Liver (tissue), 9 donors: ENCODE results near the gene DLL1. TPM values are rescaled to one million over a fixed set of nuclear protein-coding genes. Genes with fewer than 3 reads are reported as not detected.

Experiments
- DNase-seq: peaks from one replicate; pipeline ENCODE4 v3.0.0-alpha.2; 2017; ENCODE audit warnings: low spot score
- H3K27ac ChIP-seq, 2 donors: one replicate each; pipeline ENCODE4 v1.7.0; 2013; ENCODE audit warnings: inconsistent platforms in 2 of 2, low read length in 2 of 2, control low read depth in 1 of 2, low read depth in 1 of 2, mild to moderate bottlenecking in 1 of 2
- H3K27me3 ChIP-seq, 4 donors: one replicate each; pipeline versions ENCODE4 v1.6.1 to v1.7.0; 2013; ENCODE audit warnings: low read length in 3 of 4, inconsistent platforms in 1 of 4, mild to moderate bottlenecking in 1 of 4, moderate library complexity in 1 of 4; ENCODE audit not compliant: control insufficient read depth in 4 of 4, insufficient read depth in 4 of 4
- H3K36me3 ChIP-seq, 4 donors: one replicate each; pipeline versions ENCODE4 v1.6.1 to v1.7.0; 2013; ENCODE audit warnings: low read length in 3 of 4, mild to moderate bottlenecking in 3 of 4, low read depth in 1 of 4, moderate library complexity in 1 of 4; ENCODE audit not compliant: control insufficient read depth in 4 of 4, insufficient read depth in 3 of 4
- H3K4me1 ChIP-seq, 4 donors: one replicate each; pipeline versions ENCODE4 v1.6.1 to v1.7.0; 2013; ENCODE audit warnings: low read length in 3 of 4, mild to moderate bottlenecking in 3 of 4, moderate library complexity in 1 of 4; ENCODE audit not compliant: control insufficient read depth in 4 of 4, insufficient read depth in 4 of 4
- H3K4me3 ChIP-seq, 3 donors: one replicate each; pipeline versions ENCODE4 v1.6.1 to v1.7.0; 2013; ENCODE audit warnings: low read length in 3 of 3, control low read depth in 1 of 3, low read depth in 1 of 3, mild to moderate bottlenecking in 1 of 3
- H3K9ac ChIP-seq, 2 donors: one replicate each; pipeline ENCODE4 v1.7.0; 2013; ENCODE audit warnings: low read length in 2 of 2, mild to moderate bottlenecking in 2 of 2, moderate library complexity in 2 of 2, control low read depth in 1 of 2, low read depth in 1 of 2
- H3K9me3 ChIP-seq, 4 donors: one replicate each; pipeline versions ENCODE4 v1.6.1 to v1.7.0; 2013; ENCODE audit warnings: low read length in 3 of 4; ENCODE audit not compliant: control insufficient read depth in 4 of 4
- EGR1 ChIP-seq, 2 donors: IDR thresholded peaks; 2 replicates each; pipeline ENCODE4 v1.6.1; 2016 to 2018; ENCODE audit warnings: antibody characterized with exemption in 2 of 2, low read depth in 2 of 2
- FOXA2 ChIP-seq: IDR thresholded peaks from 2 replicates; pipeline ENCODE4 v1.6.1; 2016; ENCODE audit warnings: antibody characterized with exemption
- GABPA ChIP-seq, 2 donors: IDR thresholded peaks in 1 of 2; conservative IDR thresholded peaks in 1 of 2; 2 replicates each; pipeline ENCODE4 v1.6.1; 2016; ENCODE audit warnings: antibody characterized with exemption in 2 of 2, mild to moderate bottlenecking in 1 of 2, moderate library complexity in 1 of 2
- HNF4A ChIP-seq, 2 donors: conservative IDR thresholded peaks; 2 replicates each; pipeline ENCODE4 v1.6.1; 2016; ENCODE audit warnings: antibody characterized with exemption in 2 of 2, mild to moderate bottlenecking in 2 of 2
- HNF4G ChIP-seq: IDR thresholded peaks from 2 replicates; pipeline ENCODE4 v1.6.1; 2016; ENCODE audit warnings: antibody characterized with exemption
- MAX ChIP-seq: IDR thresholded peaks from 2 replicates; pipeline ENCODE4 v1.6.1; 2016; ENCODE audit warnings: antibody characterized with exemption
- NR2F2 ChIP-seq: IDR thresholded peaks from 2 replicates; pipeline ENCODE4 v1.6.1; 2016; ENCODE audit warnings: antibody characterized with exemption
- SP1 ChIP-seq: IDR thresholded peaks from 2 replicates; pipeline ENCODE4 v1.6.1; 2018; ENCODE audit warnings: antibody characterized with exemption, mild to moderate bottlenecking
- TAF1 ChIP-seq: conservative IDR thresholded peaks from 2 replicates; pipeline ENCODE4 v1.6.1; 2016; ENCODE audit warnings: antibody characterized with exemption, mild to moderate bottlenecking
- WGBS: extraction: QIAGEN DNeasy Blood & Tissue Kit; methylation state at CpG from one replicate; pipeline ENCODE4 v1.1.7; 2013; 5-methylcytosine and 5-hydroxymethylcytosine counted together
- polyA plus RNA-seq, 2 donors: library from polyadenylated mRNA; stranded (reverse) in 1 of 2; unstranded in 1 of 2; fragments of 200-250 nt in 1 of 2; fragments of >200 nt in 1 of 2; fragmentation: Nextera tagmentation in 1 of 2; extraction: Ambion mirVana in 1 of 2; gene quantifications; one replicate each; pipeline versions ENCODE4 v1.2.1 to v1.2.3, GENCODE V29; 2013 to 2015
- total RNA-seq, 2 donors: library from RNA; depleted of rRNA; stranded (reverse); fragments of >200 nt; gene quantifications; one replicate each; pipeline ENCODE4 v1.2.3, GENCODE V29; 2014
- TF ChIP-seq, protein P1 (sequence below): IDR thresholded peaks from 2 replicates; pipeline ENCODE4 v1.6.1; 2016; ENCODE audit warnings: antibody characterized with exemption
- donor health status: healthy.
- donor health status: healthy.
- donor health status: healthy.
- donor health status: healthy.
- donor health status: healthy.

DLL1 gene
- total and polyA plus RNA-seq, 4 donors = 1.0 to 2.3 (median 1.7) TPM

DNA sequence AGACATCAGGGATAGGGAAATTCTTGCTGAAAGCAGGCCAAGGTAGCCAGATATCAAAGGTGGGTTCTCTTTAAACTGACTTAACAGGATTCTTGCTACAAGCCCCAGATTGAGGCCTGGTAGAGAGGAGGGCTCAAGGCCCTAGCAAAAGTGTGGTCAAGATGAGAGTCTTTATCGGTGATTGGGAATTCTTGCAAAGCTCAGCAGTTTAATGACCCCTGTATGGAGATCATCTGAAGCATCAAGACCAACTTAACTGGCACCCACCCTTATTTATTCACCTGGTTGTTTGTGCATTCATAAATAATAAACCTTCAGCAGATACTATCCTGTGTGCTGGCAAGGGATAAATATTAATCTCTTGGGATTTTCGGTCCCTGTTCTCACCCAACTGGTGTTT lies 22.0 kb upstream of the DLL1 start:
- H3K27ac ChIP-seq = no peak overlapping the region
- 94% methylated on average over 2 of the region's 2 CpGs for WGBS

GRCh38 chr6:170311696-170312095 lies 20.8 kb upstream of the DLL1 start:
- Histone ChIP-seq H3K4me3 (no peak overlapping the region), H3K36me3 (no peaks in the 10 kb centered on the region), H3K9me3 (no peaks in the 10 kb centered on the region), H3K4me1 (peaks cover 6 to 19% (median 16%) of the 10 kb centered on the region in 4 donors), H3K27me3 (no peaks in the 10 kb centered on the region), H3K27ac (no peak overlapping the region), H3K9ac (no peak overlapping the region)
- 85% methylated on average over 5 of the region's 5 CpGs for WGBS
- no peak for TF ChIP-seq GABPA (IDR thresholded peaks at IDR 0.05 in 1 of 2, conservative IDR thresholded peaks at IDR 0.05 in 1 of 2)
- TF ChIP-seq FOXA2 = no peak
- no peak for TF ChIP-seq EGR1 (IDR thresholded peaks at IDR 0.05; ENCODE audit: low read depth in 2 of 2)
- TF ChIP-seq HNF4G = no peak
- TF ChIP-seq MAX = no peak
- DNase-seq = no peak

More for the DNA sequence above, 22.0 kb upstream of the DLL1 start:
- TF ChIP-seq FOXA2 (no peak), GABPA (IDR thresholded peaks at IDR 0.05 in 1 of 2, conservative IDR thresholded peaks at IDR 0.05 in 1 of 2) (no peak), SP1 (no peak), HNF4A (conservative IDR thresholded peaks at IDR 0.05) (no peak), TAF1 (no peak), MAX (no peak)
- Histone ChIP-seq H3K9ac (no peak overlapping the region), H3K4me1 (peaks cover 3 to 10% (median 8%) of the 10 kb centered on the region in 4 donors), H3K27me3 (no peaks in the 10 kb centered on the region), H3K9me3 (no peaks in the 10 kb centered on the region), H3K4me3 (no peak overlapping the region), H3K36me3 (peaks cover 0 to 7% (median 3%) of the 10 kb centered on the region in 4 donors)
- DNase-seq = no peak

DNA sequence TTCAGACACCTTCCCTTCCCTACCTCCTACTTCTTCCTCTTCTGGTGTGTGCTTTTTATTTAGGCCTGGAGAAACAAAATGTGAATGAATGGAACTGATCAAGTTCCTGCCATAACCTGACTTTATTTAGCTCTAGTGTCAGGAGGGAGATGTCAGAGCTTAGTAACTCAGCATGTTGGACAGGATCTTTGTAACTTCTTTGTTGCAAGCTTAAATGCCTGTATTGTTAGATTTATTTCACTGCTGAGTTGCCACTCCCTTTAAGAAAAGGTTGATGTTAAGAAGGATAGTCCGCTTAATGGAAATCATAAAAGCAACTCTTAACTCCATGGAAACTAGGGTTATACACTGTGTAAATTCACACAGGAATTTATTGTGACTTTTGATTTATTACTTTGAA lies 17.9 kb upstream of the DLL1 start:
- TF ChIP-seq, protein P1, sequence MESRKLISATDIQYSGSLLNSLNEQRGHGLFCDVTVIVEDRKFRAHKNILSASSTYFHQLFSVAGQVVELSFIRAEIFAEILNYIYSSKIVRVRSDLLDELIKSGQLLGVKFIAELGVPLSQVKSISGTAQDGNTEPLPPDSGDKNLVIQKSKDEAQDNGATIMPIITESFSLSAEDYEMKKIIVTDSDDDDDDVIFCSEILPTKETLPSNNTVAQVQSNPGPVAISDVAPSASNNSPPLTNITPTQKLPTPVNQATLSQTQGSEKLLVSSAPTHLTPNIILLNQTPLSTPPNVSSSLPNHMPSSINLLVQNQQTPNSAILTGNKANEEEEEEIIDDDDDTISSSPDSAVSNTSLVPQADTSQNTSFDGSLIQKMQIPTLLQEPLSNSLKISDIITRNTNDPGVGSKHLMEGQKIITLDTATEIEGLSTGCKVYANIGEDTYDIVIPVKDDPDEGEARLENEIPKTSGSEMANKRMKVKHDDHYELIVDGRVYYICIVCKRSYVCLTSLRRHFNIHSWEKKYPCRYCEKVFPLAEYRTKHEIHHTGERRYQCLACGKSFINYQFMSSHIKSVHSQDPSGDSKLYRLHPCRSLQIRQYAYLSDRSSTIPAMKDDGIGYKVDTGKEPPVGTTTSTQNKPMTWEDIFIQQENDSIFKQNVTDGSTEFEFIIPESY = no peak
- TF ChIP-seq HNF4G (no peak), FOXA2 (no peak)
- Histone ChIP-seq H3K9ac (no peak overlapping the region), H3K27me3 (no peaks in the 10 kb centered on the region), H3K4me1 (peaks cover 8 to 28% (median 21%) of the 10 kb centered on the region in 4 donors), H3K27ac (no peak overlapping the region), H3K36me3 (no peaks in the 10 kb centered on the region), H3K9me3 (no peaks in the 10 kb centered on the region), H3K4me3 (no peak overlapping the region)
- WGBS = 85% methylated on average over 1 of the region's 1 CpG
- DNase-seq = no peak

- Histone ChIP-seq H3K27me3 (no peaks in the 10 kb centered on the region), H3K4me3 (peak overlapping the region; percentile 59 to 81 (median 76)), H3K27ac (peak overlapping the region; percentile 58 to 75), H3K9ac (peak overlapping the region; percentile 70 to 74), H3K9me3 (no peaks in the 10 kb centered on the region), H3K4me1 (peaks cover 8 to 28% (median 21%) of the 10 kb centered on the region in 4 donors), H3K36me3 (no peaks in the 10 kb centered on the region)
- 10% methylated on average over 15 of the region's 15 CpGs for WGBS
- no peak for DNase-seq
- TF ChIP-seq GABPA (IDR thresholded peaks at IDR 0.05 in 1 of 2, conservative IDR thresholded peaks at IDR 0.05 in 1 of 2) (peak in 1 of 2 donors; percentile 23), NR2F2 (no peak)
Measured at GRCh38 chr6:170307080-170307545, 16.2 kb upstream of the DLL1 start.
